ENCODE data around the gene LRP4.

LRP4 gene

DNA sequence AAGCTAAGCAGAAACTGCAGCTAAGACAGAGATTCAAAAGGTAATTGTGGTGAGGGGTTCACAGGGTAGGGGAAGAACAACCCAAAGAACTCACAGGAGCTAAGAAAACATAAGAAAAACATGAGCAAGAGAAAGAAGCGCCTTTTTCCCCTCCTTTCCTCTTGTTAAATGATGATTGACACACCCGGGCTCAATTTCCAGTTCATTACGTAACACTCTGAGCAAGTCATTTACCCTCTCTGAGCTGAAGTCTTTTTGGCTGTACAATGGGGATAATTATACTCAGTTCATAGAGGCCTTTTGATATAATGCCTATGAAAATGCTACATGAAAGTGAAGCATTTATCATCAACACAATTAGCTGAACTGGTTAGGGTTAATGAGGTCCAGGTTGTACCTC, 17.2 kb downstream of the LRP4 start:
- TF ChIP-seq, protein P1, sequence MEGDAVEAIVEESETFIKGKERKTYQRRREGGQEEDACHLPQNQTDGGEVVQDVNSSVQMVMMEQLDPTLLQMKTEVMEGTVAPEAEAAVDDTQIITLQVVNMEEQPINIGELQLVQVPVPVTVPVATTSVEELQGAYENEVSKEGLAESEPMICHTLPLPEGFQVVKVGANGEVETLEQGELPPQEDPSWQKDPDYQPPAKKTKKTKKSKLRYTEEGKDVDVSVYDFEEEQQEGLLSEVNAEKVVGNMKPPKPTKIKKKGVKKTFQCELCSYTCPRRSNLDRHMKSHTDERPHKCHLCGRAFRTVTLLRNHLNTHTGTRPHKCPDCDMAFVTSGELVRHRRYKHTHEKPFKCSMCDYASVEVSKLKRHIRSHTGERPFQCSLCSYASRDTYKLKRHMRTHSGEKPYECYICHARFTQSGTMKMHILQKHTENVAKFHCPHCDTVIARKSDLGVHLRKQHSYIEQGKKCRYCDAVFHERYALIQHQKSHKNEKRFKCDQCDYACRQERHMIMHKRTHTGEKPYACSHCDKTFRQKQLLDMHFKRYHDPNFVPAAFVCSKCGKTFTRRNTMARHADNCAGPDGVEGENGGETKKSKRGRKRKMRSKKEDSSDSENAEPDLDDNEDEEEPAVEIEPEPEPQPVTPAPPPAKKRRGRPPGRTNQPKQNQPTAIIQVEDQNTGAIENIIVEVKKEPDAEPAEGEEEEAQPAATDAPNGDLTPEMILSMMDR (IDR thresholded peaks at IDR 0.05; ENCODE audit: low read length, missing control alignments): no peak
- H3K4me3 ChIP-seq (replicated peaks; ENCODE audit: low read depth, low read length): no peak overlapping the region

DNA sequence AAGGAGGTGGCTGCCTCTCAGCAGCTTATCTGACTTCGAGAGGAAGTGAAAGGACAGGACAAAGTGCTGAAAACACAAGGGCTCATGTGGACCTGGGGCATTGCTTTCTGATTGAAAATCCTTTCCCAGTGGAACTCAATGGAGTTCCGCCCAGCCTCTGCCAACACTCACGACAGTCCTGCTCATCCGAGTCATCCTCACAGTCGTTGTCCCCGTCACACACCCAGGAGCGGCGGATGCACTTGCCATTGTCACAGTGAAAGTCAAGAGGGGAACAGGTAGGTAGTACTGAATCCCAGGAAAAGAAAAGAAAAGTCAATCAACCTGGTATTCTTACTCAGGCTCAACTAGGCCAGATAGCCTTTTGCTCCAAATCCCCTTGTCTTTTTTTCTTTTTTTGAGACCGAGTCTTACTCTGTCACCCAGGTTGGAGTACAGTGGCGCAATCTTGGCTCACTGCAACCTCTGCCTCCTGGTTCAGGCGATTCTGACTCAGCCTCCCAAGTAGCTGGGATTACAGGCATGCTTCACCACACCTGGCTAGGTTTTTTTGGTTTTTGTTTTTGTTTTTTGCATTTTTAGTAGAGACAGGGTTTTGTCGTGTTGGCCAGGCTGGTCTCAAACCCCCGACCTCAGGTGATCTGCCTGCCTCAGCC, 18.1 kb downstream of the LRP4 start:
- no peak overlapping the region for H3K4me3 ChIP-seq (replicated peaks; ENCODE audit: low read depth, low read length)
- TF ChIP-seq, protein P1 (IDR thresholded peaks at IDR 0.05; ENCODE audit: low read length, missing control alignments): no peak
- no peak for DNase-seq (ENCODE audit: low read depth)

More for the DNA sequence above, 17.2 kb downstream of the LRP4 start:
- DNase-seq (ENCODE audit: low read depth): no peak

DNA sequence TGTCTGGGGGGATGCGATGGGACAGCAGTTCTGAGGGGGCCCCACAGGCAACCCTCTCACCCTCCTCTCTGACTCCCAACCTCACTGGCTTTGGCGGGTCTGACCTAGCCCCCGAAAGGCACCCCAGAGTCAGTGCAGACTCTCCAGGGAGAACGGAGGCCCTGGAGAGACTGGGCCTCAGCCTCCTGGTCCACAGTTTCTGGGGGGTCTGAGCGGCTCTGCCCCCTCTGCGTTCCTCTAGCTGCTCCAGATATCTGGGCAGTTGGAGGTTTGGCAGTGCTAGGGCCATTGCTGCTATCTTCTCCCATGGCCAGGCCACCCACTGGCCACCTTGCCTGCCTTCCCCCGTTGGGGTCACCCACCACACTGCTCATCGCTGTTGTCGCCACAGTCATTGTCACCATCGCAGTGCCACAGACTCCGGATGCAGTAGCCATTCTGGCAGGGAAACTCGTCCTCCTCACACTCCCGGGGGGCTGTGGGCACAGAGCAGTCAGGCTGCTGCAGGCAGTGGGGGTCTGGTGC, 18.8 kb downstream of the LRP4 start:
- TF ChIP-seq, protein P1 (IDR thresholded peaks at IDR 0.05; ENCODE audit: low read length, missing control alignments): no peak
- no peak overlapping the region for H3K4me3 ChIP-seq (replicated peaks; ENCODE audit: low read depth, low read length)
- DNase-seq (ENCODE audit: low read depth): no peak

DNA sequence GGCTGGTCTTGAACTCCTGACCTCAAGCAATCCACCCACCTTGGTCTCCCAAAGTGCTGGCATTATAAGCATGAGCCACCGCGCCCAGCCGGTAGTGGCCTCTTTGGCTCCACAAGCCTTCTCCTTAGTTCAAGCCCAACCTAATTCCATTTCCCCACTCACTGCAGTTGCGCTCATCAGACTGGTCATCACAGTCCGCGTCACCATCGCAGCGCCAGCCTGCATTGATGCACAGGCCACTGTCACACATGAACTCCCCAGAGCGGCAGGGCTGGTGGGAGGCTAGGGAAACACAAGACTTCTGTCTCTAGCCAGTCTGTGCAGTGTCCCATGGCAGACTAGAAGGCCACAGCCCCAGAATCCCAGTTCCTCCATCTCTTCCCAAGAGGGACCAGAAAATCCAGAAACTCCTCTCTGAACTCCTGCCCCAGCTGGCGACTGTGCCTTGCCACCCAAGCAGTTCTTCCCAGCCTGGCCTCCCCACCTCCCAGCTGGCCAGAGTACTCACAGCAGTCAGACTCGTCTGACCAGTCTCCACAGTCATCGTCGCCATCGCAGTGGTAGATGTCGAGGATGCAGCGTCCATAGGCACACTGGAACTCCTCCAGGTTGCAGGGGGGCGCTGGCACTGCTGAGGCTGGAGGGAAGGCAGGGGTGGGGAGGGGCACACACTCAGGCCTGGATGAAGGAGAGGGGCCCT, 19.8 kb downstream of the LRP4 start:
- TF ChIP-seq, protein P1 (IDR thresholded peaks at IDR 0.05; ENCODE audit: low read length, missing control alignments): no peak
- no peak overlapping the region for H3K4me3 ChIP-seq (replicated peaks; ENCODE audit: low read depth, low read length)
- DNase-seq (ENCODE audit: low read depth): no peak

DNA sequence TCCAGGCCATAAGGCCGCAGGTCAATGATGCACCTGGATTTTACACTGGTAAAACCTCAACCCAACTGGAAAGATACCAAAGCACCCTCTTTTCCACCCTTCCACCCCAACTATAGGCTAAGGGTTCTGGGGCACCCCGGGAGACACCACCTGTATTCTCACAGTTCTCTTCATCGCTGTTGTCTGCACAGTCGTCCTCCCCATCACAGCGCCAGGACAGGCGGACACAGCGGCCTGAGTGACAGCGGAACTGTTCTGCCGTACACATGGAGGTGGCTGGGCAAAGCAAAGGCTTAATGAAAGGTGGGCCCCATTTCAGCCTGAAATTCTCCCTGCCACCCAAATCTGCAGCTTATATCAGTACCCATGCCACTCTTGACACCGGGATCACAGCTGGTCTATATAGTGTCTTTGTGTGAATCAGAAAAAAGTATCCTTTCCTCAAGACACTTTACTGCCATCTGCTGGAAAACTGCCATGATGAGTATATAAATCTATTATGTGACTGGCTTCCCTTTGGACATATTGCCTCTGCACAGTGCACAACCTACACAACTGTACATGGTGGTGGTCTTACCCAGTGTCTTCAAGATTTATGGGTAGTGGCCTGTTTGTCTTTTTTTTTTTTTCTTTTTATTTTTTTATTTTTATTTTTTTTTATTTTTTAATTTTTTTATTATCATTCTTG, 21.5 kb downstream of the LRP4 start:
- peak; percentile 61 for DNase-seq (ENCODE audit: low read depth)
- TF ChIP-seq, protein P1 (IDR thresholded peaks at IDR 0.05; ENCODE audit: low read length, missing control alignments): peak; percentile 40
- no peak overlapping the region for H3K4me3 ChIP-seq (replicated peaks; ENCODE audit: low read depth, low read length)

DNA sequence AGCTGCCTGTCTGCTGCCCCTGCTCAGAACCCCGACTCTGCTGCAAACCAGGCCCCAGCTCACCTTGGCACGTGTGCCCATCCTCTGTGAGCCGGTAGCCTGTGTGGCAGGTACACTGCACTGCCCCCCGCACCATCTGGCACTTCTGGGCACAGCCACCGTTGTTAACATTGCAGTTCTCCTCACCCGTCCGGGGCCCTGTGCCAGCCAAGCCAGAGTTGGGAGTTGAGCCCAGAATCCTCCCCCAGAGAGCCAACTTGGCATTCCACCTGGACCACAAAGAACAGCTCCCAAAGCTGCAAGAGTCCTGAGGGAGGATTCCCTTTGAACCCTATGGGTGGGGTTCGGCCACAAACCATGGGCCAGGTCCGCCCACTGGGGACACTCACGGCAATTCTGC, 22.5 kb downstream of the LRP4 start:
- TF ChIP-seq, protein P1 (IDR thresholded peaks at IDR 0.05; ENCODE audit: low read length, missing control alignments): no peak
- no peak for DNase-seq (ENCODE audit: low read depth)
- H3K4me3 ChIP-seq (replicated peaks; ENCODE audit: low read depth, low read length): no peak overlapping the region
